ENCODE measurements around the gene TLR9. TPM values are rescaled to one million over a fixed set of nuclear protein-coding genes. Genes with fewer than 3 reads are reported as not detected.

Gene TLR9
- total RNA-seq, 4 donors from 2014 or later: not detected

DNA sequence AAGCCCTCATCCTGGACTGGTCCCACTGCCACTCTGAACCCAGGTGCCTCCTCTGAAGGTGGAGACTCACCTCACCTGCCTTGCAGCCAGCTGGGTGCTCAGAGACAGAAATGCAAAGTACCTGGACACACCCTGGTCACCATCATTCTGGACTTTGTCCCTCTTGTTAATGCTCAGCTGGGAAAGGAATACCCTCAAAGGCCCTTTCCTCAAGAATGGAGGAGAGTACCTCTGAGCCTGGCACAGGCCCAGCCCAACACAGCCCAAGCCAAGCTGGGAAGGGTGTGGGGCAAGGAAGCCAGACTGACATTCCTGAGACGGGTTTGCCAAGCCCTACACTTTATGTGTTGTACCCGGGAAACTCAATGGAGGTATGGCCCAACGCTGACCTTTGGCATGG lies 28.5 kb downstream of the TLR9 start:
- H3K27ac ChIP-seq: peak overlapping the region in 3 of 4 donors; percentile 79 to 88 (median 81)

DNA sequence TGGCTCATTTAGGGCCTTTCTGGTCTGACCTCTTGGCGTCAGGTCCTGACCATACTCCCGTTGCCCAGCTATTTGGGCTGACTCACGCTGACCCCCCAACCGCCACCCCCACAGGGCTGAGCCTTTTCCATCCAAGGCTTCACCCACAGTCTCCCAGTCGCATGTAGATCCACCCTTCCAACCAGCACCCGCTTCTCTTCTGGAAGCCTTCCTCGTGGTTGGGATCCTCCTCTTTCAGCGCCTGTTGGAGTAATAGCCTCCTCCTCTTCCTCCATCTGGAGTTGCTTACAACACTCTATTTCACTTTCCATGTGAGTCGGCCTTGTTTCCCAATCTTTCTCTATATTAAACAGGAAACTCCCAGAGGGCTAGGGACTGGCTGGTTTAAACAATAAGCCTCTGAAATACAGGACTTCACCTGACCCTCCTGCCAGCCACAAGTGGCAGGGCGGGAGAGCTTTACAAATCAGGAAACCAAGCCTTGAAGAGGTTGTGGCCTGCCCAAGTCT lies 29.6 kb downstream of the TLR9 start:
- ATAC-seq: peak; percentile 54
- WGBS, 2 donors (ENCODE audit: low coverage in 1 of 2): 64 to 67% methylated on average over 5 to 8 of the region's 10 CpGs
- peak overlapping the region in 3 of 4 donors; percentile 44 to 88 (median 79) for H3K27ac ChIP-seq
- no peaks in the 10 kb centered on the region for H3K27me3 ChIP-seq
- no peak for TF ChIP-seq POLR2A (IDR thresholded peaks at IDR 0.05)
- no peak for TF ChIP-seq POLR2AphosphoS5 (IDR thresholded peaks at IDR 0.05)
- TF ChIP-seq EP300 (IDR thresholded peaks at IDR 0.05): no peak
- TF ChIP-seq, protein P1, sequence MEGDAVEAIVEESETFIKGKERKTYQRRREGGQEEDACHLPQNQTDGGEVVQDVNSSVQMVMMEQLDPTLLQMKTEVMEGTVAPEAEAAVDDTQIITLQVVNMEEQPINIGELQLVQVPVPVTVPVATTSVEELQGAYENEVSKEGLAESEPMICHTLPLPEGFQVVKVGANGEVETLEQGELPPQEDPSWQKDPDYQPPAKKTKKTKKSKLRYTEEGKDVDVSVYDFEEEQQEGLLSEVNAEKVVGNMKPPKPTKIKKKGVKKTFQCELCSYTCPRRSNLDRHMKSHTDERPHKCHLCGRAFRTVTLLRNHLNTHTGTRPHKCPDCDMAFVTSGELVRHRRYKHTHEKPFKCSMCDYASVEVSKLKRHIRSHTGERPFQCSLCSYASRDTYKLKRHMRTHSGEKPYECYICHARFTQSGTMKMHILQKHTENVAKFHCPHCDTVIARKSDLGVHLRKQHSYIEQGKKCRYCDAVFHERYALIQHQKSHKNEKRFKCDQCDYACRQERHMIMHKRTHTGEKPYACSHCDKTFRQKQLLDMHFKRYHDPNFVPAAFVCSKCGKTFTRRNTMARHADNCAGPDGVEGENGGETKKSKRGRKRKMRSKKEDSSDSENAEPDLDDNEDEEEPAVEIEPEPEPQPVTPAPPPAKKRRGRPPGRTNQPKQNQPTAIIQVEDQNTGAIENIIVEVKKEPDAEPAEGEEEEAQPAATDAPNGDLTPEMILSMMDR (IDR thresholded peaks at IDR 0.05): no peak
- H3K4me3 ChIP-seq: no peak overlapping the region
- H3K36me3 ChIP-seq: peaks cover 0 to 16% of the 10 kb centered on the region in 2 donors
- H3K4me1 ChIP-seq: peaks cover 0 to 81% (median 25%) of the 10 kb centered on the region in 3 donors
- no peaks in the 10 kb centered on the region for H3K9me3 ChIP-seq

More for the DNA sequence above, 28.5 kb downstream of the TLR9 start:
- H3K27me3 ChIP-seq: no peaks in the 10 kb centered on the region
- H3K4me1 ChIP-seq: peaks cover 0 to 81% (median 22%) of the 10 kb centered on the region in 3 donors
- no peak for ATAC-seq
- 34% methylated on average over 3 of the region's 3 CpGs; no CpG with 5 or more reads in 1 of the 2 donors for WGBS, 2 donors (ENCODE audit: low coverage in 1 of 2)
- H3K4me3 ChIP-seq: peak overlapping the region in 1 of 2 donors; percentile 96
- no peak for TF ChIP-seq EP300 (IDR thresholded peaks at IDR 0.05)
- no peak for TF ChIP-seq POLR2AphosphoS5 (IDR thresholded peaks at IDR 0.05)
- TF ChIP-seq, protein P1 (IDR thresholded peaks at IDR 0.05): no peak
- TF ChIP-seq POLR2A (IDR thresholded peaks at IDR 0.05): no peak
- peaks cover 0 to 24% of the 10 kb centered on the region in 2 donors for H3K36me3 ChIP-seq
- H3K9me3 ChIP-seq: no peaks in the 10 kb centered on the region

DNA sequence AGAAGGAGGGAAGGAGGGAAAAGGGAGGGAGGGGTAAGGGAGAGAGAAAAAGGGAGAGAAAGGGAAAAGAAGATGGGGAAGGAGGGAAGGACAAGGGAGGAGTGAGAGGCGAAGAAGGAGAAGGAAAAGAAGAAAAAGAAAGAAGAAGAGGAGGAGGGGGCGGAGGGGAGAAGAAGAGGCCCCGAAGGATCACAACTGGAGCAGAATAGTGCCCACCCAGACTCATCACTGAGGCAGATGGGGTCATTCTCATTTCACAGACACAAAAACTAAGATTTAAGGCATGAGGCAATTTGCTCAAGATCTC lies 30.2 kb downstream of the TLR9 start:
- H3K4me1 ChIP-seq: peaks cover 0 to 82% (median 31%) of the 10 kb centered on the region in 3 donors
- no peaks in the 10 kb centered on the region for H3K9me3 ChIP-seq
- peak overlapping the region in 2 of 4 donors; percentile 48 to 88 for H3K27ac ChIP-seq

DNA sequence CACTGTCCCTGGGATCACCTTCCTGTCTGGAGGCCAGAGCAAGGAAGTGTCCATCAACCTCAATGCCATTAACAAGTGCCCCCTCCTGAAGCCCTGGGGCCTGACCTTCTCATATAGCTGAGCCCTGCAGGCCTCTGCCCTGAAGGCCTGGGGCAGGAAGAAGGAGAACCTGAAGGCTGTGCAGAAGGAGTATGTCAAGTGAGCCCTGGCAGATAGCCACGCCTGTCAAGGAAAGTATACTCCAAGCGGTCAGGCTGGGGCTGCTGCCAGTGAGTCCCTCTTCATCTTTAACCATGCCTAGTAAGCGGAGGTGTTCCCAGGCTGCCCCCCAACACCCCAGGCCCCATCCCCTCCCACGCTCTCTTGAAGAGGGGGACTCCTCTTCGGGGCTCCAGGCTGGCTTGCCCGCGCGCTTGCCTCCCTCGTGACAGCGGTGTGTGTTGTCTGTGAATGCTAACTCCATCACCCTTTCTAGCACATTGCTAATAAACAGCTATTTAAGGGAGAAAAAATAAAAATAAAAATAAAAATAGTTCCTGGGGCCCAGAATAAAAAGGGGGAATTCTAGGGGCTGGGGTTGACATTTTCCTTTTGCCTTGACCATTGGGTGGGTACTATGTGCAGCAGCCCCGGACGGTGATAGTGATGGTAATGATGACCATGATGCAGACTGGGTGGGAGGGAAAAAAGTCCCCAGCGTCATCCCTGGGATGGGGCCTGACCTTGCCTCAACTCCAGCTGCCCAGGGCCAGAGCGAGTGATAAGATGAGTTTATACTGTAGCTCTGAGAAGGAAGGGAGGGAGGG lies 30.8 kb downstream of the TLR9 start:
- peaks cover 0 to 6% of the 10 kb centered on the region in 2 donors for H3K36me3 ChIP-seq
- peaks cover 0 to 81% (median 35%) of the 10 kb centered on the region in 3 donors for H3K4me1 ChIP-seq
- WGBS, 2 donors (ENCODE audit: low coverage in 1 of 2): 15 to 33% methylated on average over 1 to 6 of the region's 14 CpGs
- peak; percentile 58 for TF ChIP-seq POLR2AphosphoS5 (IDR thresholded peaks at IDR 0.05)
- no peak for TF ChIP-seq POLR2A (IDR thresholded peaks at IDR 0.05)
- TF ChIP-seq, protein P1 (IDR thresholded peaks at IDR 0.05): no peak
- TF ChIP-seq EP300 (IDR thresholded peaks at IDR 0.05): no peak
- no peaks in the 10 kb centered on the region for H3K9me3 ChIP-seq
- peak overlapping the region in 1 of 4 donors; percentile 88 for H3K27ac ChIP-seq
- no peak overlapping the region for H3K4me3 ChIP-seq
- H3K27me3 ChIP-seq: no peaks in the 10 kb centered on the region
- ATAC-seq: peak; percentile 23

More for the DNA sequence above, 30.2 kb downstream of the TLR9 start:
- peaks cover 0 to 11% of the 10 kb centered on the region in 2 donors for H3K36me3 ChIP-seq
- no peaks in the 10 kb centered on the region for H3K27me3 ChIP-seq
- TF ChIP-seq EP300 (IDR thresholded peaks at IDR 0.05) (no peak), POLR2AphosphoS5 (IDR thresholded peaks at IDR 0.05) (no peak), POLR2A (IDR thresholded peaks at IDR 0.05) (no peak)
- TF ChIP-seq, protein P1 (IDR thresholded peaks at IDR 0.05): no peak
- H3K4me3 ChIP-seq: no peak overlapping the region
- WGBS, 2 donors (ENCODE audit: low coverage in 1 of 2): 76 to 89% methylated on average over 1 to 3 of the region's 3 CpGs
- ATAC-seq: no peak

All from gastroesophageal sphincter (tissue), 4 donors.